Fibroblast of gingiva (primary cell): ENCODE data around the gene GPM6B.

Experiments
- DNase-seq: peaks from one replicate; pipeline ENCODE4 v3.0.0-alpha.2; 2011; ENCODE audit warnings: low read depth

The GPM6B gene, protein sequence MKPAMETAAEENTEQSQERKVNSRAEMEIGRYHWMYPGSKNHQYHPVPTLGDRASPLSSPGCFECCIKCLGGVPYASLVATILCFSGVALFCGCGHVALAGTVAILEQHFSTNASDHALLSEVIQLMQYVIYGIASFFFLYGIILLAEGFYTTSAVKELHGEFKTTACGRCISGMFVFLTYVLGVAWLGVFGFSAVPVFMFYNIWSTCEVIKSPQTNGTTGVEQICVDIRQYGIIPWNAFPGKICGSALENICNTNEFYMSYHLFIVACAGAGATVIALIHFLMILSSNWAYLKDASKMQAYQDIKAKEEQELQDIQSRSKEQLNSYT

GRCh38 chrX:13816643-13817627 lies at the start of gene GPM6B:
Gene GPM6B (minus strand): TSS chrX:13817093. CDS start chrX:13816904, 189 bp downstream.
- DNase-seq: no peak

DNA sequence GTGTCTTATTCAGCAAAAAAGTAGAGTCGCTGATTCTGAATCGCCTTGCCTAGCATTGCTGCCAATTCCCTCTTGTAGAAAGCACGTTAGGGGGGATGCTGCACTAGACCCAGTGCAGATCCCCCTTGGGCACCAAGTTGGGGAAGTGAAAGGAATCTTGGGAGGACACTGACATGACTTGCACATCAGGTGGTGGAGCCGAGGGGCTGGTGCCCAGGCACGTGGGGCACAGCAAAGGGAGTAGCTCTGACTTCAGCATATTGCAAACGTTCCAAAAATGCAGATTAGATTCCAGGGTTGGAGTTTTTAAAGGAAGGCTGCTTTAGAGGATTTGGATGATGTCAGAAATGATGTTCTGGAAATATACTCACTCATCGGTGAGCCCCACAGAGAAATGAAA lies 47.4 kb upstream of the GPM6B start:
- no peak for DNase-seq

GRCh38 chrX:13863324-13863723 lies 46.4 kb upstream of the GPM6B start:
- DNase-seq: no peak

- DNase-seq: no peak
Observed at GRCh38 chrX:13859724-13860123, 42.8 kb upstream of the GPM6B start.

GRCh38 chrX:13857804-13858203 lies 40.9 kb upstream of the GPM6B start:
- DNase-seq: no peak

DNA sequence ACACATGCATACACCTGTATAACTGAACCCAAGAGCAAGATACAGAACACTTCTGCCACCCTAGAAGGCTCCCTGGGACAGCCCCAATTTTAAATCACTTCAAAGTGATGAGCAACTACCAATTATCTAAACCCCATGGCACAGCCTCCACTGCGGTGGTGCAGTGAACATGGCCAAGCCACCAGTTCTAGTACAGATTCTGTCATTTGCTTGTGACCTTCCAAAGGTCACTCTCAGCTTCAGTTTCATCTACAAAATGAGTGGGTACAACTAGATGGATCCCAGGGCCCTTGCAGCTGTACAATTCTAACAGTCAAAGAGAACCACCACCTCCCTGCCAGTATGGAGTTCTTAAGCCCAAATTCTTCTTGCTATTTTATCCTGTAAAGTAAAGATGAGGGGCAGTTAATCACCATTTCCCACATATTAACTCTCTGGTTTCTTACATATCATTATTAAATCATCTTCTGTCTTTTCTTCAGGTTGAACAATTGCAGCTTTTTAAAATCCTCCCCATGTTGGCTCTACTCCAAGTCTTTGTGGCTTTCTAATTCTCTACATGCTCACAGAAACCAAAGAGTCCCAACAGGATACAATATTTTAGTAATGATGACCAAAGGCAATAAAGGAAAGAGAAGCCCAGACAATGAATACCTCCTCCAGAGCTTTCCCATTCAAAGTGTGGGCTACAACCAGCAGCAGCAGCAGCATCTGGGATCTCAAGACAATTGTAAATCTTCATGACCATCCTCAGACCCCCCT lies 39.0 kb upstream of the GPM6B start:
- no peak for DNase-seq

DNA sequence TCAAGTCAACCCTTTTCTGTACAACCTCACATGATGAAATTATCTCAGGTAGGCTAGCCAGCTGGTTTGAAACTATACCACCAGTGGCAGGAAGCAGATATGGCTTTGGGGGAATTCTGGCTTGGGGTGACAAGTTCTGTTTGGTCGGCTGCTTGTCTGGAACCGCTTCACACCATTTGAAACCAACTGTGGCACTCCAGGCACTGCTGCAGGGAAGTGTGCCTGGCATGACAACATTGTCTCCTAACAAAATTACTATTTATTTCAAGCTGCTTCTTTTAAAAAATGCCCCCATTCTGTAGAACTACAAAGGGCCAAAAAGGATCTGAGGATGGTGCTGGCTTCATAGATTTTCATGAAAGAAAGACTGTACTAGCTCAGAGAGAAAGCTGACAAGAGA lies 37.1 kb upstream of the GPM6B start:
- DNase-seq: no peak

- DNase-seq: no peak
Observed at GRCh38 chrX:13852001-13852695, 35.3 kb upstream of the GPM6B start.

DNA sequence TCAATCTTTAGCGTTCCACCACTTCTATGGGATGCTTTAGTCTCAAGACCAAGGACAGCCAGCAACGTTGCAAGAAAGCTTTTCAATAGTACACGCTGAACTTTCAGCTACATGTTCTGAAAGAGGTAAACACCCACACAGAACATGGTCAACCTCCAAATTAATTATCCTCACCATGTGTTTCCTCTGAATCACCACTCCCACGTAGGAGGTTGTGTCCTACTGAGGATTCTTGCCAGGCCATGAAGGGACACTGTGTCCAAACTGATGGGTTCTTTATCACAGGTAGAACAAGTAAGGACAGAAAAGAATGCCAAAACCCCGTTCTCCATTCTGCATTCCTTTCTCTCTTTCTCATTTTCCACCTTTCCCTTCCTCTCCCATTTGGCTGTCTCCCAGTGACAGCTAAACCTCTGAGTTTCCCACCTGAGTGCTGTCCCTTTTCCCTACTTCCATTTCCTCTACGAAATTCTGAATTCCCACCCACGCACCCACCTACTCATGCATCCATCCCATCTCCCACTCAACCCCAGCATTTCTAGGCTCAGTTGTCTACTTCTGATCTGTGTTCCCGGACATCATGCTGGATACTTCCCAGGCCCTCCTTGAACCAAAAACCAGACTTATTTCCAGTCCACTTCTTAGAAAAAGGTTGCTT lies 29.0 kb upstream of the GPM6B start:
- peak; percentile 35 for DNase-seq

- no peak for DNase-seq
Observed at GRCh38 chrX:13843150-13843721, 26.3 kb upstream of the GPM6B start.

GRCh38 chrX:13840121-13840520 lies 23.2 kb upstream of the GPM6B start:
- no peak for DNase-seq

DNA sequence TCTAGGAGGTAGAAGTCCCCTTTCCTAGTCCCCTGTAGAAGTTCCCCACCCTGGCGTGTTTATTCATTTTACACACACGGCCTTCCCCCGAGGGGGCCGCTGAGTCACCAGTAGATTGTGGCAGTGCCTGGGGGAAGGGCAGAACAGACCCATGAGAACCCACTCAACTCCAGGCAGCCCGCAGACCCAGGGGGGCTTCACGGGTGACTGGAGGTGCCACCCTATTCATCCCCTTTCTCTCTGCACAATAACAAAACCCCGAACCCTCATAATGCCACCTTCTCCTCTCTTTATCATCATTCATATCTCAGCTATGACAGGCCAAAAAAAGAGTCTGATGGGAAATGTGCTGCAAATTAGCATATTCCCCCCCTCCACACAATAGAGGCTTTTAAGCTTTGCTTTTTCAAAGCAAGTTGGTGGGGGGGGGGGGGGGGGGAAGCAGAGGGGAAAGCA lies 20.4 kb upstream of the GPM6B start:
- DNase-seq: no peak

GRCh38 chrX:13836575-13836974 lies 19.7 kb upstream of the GPM6B start:
- no peak for DNase-seq

DNA sequence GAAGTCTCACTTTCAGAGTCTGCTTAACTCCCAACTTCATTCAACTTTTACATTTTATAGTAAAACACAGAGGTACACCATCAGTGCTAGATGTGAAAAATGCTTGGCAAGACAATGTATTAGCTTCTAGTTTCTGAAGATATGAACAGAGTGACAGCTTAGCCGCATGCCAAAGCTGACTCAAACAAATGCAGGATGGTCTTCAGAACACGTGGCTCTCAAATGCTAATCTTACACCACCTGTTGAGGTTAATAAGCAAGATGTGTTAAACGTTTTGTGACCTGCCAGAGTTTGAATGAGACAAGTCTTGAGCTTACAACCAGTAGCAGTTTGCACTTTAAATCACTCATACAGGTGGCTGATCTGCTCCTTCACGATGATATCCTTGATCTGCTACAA lies 18.9 kb upstream of the GPM6B start:
- no peak for DNase-seq

- DNase-seq: no peak
Observed at GRCh38 chrX:13834355-13834754, 17.5 kb upstream of the GPM6B start.

DNA sequence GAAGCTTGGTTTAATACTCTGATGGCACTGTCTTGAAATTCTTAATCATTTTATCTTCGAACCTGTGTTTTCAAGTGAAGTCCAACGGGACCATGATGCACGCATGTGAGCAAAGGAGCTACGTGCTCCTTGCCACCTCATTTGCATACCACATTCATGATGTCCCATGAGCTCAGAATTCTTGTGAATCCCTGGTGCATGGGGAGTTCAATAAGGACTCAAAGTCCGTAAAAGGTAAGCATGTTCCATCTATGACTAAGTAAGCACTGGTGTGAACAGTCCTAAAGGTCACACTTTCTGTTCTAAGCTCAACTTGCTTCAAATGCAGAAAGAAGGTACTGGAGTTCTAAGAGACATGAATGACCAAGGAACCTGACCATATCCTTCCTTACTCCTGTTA lies 13.1 kb upstream of the GPM6B start:
- no peak for DNase-seq

- DNase-seq: no peak
Observed at GRCh38 chrX:13828392-13828791, 11.5 kb upstream of the GPM6B start.

DNA sequence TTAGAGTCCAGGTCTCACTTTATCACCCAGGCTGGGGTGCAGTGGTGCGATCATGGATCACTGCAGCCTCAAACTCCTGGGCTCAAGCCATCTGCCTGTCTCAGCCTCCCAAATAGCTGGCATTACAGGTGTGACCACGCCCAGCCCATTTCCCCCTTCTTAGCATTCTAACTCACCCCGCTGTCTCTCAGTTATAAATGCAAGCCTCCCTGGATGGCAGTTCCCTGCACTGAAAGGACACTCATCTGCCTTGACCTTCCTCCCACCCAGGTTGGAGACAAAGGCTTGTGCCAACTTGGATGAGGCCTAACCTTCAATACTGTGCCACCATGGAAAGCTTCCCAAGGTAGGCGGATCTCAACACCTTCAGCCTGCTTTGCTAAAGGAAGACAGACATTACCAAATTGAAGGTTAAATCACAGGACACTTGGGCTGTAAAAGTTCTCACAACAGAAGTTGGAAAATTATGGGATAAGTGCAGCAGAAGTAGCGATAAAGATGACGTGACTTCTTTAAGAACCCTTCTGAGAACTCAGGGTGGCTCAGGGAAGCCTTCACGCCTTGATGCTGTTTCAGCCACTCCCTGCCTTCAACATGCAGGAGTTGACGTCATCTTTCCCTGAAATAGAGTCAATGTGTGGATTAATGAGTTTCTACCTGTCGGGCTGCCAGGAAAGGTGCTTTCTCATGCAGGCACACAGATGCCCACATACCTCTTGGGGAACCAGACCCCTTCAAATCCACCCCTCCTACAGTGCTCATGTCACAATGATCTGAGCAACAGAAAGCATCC lies 10.6 kb upstream of the GPM6B start:
- DNase-seq: no peak

DNA sequence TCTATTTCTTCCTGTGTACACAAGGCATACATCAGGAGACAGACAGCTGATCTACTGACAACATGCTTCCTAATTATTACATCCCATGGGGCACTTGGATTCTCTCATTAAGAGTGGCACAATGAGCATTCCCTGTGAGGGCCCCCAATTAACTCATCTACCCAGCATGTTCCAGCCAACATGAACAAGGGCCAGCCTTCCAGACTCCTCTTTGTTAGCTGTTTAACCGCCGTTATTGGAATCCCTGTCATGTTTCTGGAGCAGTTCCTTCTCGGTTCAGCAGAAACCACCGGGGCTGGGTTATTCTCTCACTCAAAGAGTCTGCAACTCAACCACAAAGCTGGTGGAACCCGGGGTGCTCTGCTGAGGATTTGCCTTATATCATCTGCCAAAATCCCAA lies 9.9 kb upstream of the GPM6B start:
- no peak for DNase-seq

GRCh38 chrX:13825178-13825762 lies 8.4 kb upstream of the GPM6B start:
- DNase-seq: no peak
